HL-60 (cell line): ENCODE results near the gene HS3ST4.

Experiments
- DNase-seq, 2 experiments: peaks; one replicate each; pipeline ENCODE4 v3.0.0-alpha.2; 2010 to 2020; ENCODE audit warnings: low read depth in 1 of 2, low spot score in 1 of 2
- H3K27ac ChIP-seq: fragments of 250-450 bp; sonication (Bioruptor Pico); replicated peaks from 2 replicates; pipeline ENCODE4 v1.5.1; 2020; ENCODE audit warnings: mild to moderate bottlenecking, moderate library complexity
- H3K27me3 ChIP-seq: fragments of 250-450 bp; sonication (Bioruptor Pico); 2 replicates; pipeline ENCODE4 v1.5.1; 2021; ENCODE audit warnings: mild to moderate bottlenecking, moderate library complexity; ENCODE audit not compliant: insufficient read depth, poor library complexity, severe bottlenecking
- H3K4me3 ChIP-seq: replicated peaks from 2 replicates; pipeline ENCODE4 v1.5.1; 2011; ENCODE audit warnings: mild to moderate bottlenecking, control low read depth, low read length; ENCODE audit not compliant: insufficient read depth
- CTCF ChIP-seq: IDR thresholded peaks from one replicate; pipeline ENCODE4 v1.5.1; 2011; ENCODE audit warnings: low read length, control low read depth, inconsistent platforms; ENCODE audit not compliant: insufficient read depth
- GABPA ChIP-seq: IDR thresholded peaks from 2 replicates; pipeline ENCODE4 v1.6.1; 2012; ENCODE audit warnings: low read depth
- POLR2AphosphoS5 ChIP-seq: IDR thresholded peaks from 2 replicates; pipeline ENCODE4 v1.6.1; 2012; ENCODE audit warnings: low read depth
- REST ChIP-seq: IDR thresholded peaks from 2 replicates; pipeline ENCODE4 v1.6.1; 2012; ENCODE audit warnings: low read depth; ENCODE audit not compliant: insufficient replicate concordance
- SPI1 ChIP-seq: IDR thresholded peaks from 2 replicates; pipeline ENCODE4 v1.6.1; 2012; ENCODE audit warnings: low read depth, mild to moderate bottlenecking, borderline replicate concordance

The HS3ST4 gene

GRCh38 chr16:25679511-25679910, 12.2 kb upstream of the HS3ST4 start:
- no peak overlapping the region for H3K27ac ChIP-seq
- DNase-seq, result no peak
- no peaks in the 10 kb centered on the region for H3K27me3 ChIP-seq
- TF ChIP-seq SPI1 (no peak), GABPA (no peak), CTCF (no peak), REST (no peak), POLR2AphosphoS5 (no peak)
- no peak overlapping the region for H3K4me3 ChIP-seq

- no peak overlapping the region for H3K27ac ChIP-seq
- TF ChIP-seq CTCF (no peak), SPI1 (no peak), POLR2AphosphoS5 (no peak), GABPA (no peak), REST (no peak)
- H3K27me3 ChIP-seq, result peaks cover 28% of the 10 kb centered on the region
- DNase-seq, result no peak
- H3K4me3 ChIP-seq, result no peak overlapping the region
These were observed 2.5 kb upstream of the HS3ST4 start for GRCh38 chr16:25689137-25689836.

GRCh38 chr16:25690552-25691143, 1.1 kb upstream of the HS3ST4 start:
- no peak overlapping the region for H3K27ac ChIP-seq
- DNase-seq, result no peak
- H3K4me3 ChIP-seq, result no peak overlapping the region

More at GRCh38 chr16:25690552-25691143, 1.1 kb upstream of the HS3ST4 start:
- peaks cover 34% of the 10 kb centered on the region for H3K27me3 ChIP-seq
- TF ChIP-seq REST, result no peak
- no peak for TF ChIP-seq SPI1
- no peak for TF ChIP-seq POLR2AphosphoS5
- TF ChIP-seq CTCF, result no peak
- TF ChIP-seq GABPA, result no peak
